ENCODE results near the gene RABGGTA.

Gene RABGGTA, protein sequence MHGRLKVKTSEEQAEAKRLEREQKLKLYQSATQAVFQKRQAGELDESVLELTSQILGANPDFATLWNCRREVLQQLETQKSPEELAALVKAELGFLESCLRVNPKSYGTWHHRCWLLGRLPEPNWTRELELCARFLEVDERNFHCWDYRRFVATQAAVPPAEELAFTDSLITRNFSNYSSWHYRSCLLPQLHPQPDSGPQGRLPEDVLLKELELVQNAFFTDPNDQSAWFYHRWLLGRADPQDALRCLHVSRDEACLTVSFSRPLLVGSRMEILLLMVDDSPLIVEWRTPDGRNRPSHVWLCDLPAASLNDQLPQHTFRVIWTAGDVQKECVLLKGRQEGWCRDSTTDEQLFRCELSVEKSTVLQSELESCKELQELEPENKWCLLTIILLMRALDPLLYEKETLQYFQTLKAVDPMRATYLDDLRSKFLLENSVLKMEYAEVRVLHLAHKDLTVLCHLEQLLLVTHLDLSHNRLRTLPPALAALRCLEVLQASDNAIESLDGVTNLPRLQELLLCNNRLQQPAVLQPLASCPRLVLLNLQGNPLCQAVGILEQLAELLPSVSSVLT

DNA sequence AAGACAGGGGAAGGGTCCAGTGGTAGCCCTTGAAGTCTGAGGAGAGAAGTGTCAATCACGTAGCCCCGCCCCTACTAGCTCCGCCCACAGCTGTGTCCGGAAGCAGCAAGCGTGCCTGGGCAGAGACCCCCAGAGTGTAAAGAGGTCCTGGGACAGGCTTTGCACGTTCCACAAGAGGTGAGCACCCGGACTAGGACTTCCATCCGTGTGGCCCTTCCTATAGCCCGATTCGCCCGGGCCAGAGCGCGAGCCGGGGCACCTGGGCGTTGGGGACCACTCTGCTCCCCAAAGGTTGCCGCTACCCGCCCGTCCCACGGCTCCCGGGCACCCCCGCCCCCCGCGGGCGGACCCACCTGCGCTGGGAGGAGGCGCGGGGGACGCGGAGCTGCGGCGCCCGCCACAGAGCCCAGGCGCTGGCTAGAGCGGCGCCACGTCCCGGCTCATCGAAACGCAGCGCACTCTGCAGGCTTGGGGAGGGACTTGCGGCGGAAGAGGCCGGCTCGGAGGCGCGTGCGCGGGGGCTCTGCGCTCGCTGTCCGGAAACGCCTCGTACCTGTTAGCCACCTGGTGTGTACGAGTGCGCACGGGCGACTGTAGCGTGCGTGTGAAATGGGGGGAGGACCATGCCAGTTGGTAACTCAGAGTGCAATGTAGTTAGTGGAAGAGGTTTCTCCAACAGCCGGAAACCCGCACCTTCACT lies at the start of gene RABGGTA:
Gene RABGGTA, minus strand, starts transcription at position 464 of the 700 bp plus-strand sequence. CDS start 482 bp downstream, outside the sequence.
- peak; percentile 79 to 86 (median 83) for DNase-seq (ENCODE audit: low read depth in 3 of 3, low spot score in 1 of 3)

DNA sequence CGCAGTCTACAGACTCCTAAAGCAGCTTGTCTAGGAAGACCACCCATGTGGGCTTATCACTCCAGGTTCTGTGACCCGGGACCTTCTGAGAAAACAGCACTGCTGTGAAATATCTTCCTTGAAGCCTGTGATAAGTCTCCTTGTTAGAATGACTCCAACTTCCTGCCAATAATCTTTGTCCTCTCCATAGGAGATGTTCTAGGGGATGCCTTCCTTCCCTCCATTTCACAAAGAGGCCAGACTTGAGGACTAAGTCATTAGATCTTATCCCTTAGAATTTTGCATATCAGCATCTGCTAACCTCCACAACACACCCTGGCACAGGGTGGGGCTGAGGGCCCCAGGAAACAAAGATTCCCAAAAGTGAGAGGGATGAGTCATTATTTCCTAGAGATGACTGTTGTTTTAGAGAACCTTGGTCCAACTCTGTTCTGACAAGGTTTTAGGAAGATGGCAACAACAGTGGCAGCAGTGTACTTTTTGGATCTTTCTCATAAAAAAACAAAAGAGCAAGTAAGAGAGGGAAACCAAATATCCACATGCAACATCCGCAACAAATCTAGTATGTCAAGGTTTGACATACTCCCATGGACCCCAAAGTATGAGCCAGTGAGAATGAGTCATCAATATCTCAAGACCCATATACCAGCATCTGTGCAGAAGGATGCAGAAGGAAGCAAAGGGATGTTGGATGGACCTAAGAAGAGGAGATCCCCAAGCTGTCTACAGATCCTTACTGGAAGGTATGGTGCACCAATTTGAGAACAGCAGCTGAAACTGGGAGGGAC lies 45.9 kb upstream of the RABGGTA start:
- DNase-seq (ENCODE audit: low read depth in 3 of 3, low spot score in 1 of 3), result no peak

DNA sequence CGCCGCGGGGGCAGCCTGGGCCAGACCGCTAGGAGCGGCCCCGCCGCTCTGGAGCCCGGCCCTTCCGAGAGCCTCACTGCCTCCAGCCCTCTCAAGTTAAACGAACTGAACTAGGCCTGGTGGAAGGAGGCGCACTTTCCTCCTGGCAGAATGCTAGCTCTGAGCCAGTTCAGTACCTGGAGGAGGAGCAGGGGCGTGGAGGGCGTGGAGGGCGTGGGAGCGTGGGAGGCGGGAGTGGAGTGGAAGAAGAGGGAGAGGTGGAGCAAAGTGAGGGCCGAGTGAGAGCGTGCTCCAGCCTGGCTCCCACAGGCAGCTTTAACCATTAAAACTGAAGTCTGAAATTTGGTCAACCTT lies 45.2 kb upstream of the RABGGTA start:
- DNase-seq (ENCODE audit: low read depth in 3 of 3, low spot score in 1 of 3), result no peak

DNA sequence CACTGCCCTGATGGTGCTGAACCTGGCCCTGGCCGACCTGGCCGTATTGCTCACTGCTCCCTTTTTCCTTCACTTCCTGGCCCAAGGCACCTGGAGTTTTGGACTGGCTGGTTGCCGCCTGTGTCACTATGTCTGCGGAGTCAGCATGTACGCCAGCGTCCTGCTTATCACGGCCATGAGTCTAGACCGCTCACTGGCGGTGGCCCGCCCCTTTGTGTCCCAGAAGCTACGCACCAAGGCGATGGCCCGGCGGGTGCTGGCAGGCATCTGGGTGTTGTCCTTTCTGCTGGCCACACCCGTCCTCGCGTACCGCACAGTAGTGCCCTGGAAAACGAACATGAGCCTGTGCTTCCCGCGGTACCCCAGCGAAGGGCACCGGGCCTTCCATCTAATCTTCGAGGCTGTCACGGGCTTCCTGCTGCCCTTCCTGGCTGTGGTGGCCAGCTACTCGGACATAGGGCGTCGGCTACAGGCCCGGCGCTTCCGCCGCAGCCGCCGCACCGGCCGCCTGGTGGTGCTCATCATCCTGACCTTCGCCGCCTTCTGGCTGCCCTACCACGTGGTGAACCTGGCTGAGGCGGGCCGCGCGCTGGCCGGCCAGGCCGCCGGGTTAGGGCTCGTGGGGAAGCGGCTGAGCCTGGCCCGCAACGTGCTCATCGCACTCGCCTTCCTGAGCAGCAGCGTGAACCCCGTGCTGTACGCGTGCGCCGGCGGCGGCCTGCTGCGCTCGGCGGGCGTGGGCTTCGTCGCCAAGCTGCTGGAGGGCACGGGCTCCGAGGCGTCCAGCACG lies 44.6 kb upstream of the RABGGTA start:
- no peak for DNase-seq (ENCODE audit: low read depth in 3 of 3, low spot score in 1 of 3)

DNA sequence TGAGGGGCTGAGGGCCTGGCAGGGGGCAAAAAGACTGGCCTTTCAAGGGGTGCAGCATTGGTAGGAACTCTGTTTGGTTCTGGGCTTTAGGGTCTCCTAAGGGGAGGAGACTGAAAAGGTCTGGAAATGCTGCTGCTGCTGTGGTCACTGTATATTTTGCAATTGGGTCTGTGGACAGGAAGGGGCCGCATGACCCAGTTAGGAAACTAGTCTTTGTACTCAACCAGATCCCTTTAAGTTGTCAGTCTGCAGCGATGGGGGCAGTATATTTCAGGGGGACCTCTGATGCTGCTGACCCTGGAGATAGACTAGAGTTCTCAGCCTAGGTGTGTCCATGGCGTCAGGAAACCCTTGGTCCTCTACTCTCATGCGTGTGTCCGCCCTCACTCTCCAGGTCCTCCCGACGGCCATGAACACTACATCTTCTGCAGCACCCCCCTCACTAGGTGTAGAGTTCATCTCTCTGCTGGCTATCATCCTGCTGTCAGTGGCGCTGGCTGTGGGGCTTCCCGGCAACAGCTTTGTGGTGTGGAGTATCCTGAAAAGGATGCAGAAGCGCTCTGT lies 43.9 kb upstream of the RABGGTA start:
- DNase-seq (ENCODE audit: low read depth in 3 of 3, low spot score in 1 of 3), result no peak

DNA sequence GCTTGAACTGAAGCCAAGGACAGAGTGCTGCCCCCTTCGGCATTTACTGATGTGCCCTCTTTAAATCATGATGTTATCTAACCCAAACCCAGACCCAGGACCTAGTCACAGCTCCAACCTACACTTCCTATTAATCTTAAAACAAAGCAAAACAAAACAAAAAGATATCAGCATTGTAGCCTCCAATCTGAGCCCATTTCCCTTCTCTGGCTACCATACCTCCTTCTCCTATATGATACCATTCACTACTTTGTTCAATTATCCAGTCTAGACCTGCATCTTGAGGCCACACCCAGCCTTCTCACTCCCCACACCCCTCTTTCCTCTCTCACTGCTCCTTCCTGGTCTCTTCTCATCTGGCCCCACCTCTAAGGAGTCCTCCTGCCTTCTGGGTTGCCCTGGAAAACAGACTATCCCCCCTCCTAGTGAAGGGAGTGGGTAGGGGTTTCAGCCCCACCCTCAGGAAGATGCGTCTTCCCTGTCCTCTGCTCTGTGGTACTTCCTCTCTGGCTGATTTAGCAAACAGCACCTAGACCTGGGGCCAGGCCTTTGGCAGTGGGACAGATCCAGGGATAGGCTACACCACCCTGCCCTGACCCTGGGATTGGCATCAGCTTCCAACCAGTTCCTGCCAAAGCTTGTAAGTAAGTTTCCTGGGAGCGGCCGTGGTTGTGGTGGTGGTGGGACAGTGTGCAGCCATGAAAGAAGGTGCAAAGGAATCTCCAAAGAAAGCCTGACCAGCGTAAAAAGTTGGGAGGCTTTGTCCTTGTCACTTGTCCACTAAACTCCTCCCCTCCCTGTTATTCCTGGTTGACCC lies 43.2 kb upstream of the RABGGTA start:
- DNase-seq (ENCODE audit: low read depth in 3 of 3, low spot score in 1 of 3), result no peak

DNA sequence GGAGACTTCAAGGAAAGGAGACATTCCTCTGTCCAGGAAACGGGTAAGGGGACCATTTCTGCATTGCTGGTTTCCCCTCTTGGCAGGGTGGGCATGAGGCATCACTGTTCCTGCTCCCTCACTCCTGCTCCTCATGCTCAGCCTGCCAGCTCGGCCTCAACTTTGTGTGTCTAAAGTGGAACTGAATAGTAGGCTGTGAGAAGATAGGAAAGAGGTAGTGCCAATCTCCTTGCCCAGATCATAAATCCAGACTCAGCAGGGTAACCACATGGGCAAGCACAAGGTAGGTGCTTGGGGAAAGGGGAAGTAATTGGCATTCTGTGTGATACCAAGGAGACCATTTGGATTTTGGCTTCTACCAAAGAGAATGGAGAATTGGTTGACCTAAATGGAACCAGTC lies 42.5 kb upstream of the RABGGTA start:
- DNase-seq (ENCODE audit: low read depth in 3 of 3, low spot score in 1 of 3), result no peak

DNA sequence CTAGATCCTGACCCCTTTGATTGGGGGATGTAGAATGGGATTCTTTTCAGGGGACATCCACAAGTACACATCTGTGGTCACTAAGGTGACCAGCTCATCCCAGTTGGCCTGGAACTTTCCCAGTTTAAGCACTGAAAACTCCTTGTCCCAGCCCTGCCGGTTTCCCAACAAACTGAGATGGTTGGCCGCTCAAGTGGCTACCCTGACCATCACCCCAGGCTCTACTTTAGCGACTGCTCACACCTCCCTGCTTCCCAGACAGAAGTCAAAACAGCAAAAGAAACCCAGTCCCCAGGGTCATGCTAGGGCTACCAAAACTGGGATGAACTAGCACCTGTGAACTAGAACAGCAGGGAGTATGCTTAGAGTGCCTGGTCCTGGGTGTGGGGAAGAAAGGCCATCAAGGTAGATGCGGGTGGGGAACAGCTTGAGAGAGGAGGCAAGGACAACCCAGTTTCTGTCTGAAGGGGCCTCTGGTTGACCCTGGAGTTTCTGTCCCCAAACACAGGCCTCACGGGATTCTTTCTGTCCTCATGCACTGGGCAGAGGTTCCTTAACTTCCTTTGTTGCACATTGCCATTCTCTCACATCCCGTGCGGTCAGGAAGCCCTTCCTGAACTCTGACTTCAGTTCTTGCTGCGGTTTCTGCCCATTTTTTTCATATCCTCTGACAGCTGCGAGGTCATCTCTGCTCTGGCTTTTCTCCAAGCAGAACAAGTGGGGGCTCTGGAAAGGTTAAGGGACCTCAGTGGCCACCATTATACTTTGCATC lies 41.5 kb upstream of the RABGGTA start:
- DNase-seq (ENCODE audit: low read depth in 3 of 3, low spot score in 1 of 3), result no peak

DNA sequence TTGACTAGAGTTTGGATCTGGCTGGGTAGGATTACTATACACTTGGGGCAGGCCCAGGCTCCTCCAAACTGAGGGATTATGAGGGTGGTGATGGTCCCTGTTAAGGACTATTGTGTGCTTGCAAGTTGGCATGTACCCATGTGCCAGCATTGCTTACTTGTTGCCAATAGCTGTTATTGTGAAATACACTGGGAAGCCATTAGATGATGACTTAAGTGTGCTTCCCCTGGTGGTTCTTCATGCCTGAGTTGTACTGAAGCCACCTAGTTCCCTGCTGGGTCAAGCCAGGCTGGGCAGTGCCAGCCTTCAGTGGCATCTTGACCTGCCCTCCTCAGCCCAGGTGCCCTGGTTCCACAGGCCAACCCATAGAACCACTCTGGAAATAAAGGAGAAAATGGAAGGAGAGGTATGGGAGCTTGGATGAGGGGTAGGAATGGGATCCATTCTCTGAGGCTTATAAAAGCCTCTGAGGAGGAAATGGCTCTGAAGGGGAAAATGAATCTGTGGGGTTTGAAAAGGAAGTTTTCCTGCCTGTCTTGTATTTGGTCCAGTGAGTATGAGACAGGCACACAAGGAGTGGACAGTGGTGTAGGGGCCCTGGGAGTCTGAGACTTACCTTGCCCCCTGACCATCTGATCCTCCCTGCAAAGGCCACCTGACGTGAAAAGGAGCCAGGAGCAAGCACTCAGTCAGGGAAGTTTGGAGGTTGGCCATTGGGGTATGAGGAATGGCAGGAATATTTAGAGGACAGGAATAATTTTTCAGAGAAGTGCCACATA lies 40.6 kb upstream of the RABGGTA start:
- no peak for DNase-seq (ENCODE audit: low read depth in 3 of 3, low spot score in 1 of 3)

DNA sequence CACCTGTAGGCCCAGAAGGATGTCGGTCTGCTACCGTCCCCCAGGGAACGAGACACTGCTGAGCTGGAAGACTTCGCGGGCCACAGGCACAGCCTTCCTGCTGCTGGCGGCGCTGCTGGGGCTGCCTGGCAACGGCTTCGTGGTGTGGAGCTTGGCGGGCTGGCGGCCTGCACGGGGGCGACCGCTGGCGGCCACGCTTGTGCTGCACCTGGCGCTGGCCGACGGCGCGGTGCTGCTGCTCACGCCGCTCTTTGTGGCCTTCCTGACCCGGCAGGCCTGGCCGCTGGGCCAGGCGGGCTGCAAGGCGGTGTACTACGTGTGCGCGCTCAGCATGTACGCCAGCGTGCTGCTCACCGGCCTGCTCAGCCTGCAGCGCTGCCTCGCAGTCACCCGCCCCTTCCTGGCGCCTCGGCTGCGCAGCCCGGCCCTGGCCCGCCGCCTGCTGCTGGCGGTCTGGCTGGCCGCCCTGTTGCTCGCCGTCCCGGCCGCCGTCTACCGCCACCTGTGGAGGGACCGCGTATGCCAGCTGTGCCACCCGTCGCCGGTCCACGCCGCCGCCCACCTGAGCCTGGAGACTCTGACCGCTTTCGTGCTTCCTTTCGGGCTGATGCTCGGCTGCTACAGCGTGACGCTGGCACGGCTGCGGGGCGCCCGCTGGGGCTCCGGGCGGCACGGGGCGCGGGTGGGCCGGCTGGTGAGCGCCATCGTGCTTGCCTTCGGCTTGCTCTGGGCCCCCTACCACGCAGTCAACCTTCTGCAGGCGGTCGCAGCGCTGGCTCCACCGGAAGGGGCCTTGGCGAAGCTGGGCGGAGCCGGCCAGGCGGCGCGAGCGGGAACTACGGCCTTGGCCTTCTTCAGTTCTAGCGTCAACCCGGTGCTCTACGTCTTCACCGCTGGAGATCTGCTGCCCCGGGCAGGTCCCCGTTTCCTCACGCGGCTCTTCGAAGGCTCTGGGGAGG lies 39.5 kb upstream of the RABGGTA start, which contains the start of gene LTB4R:
Gene LTB4R, plus strand, starts transcription at position 857 of the 959 bp plus-strand sequence. CDS start 4,150 bp downstream, outside the sequence.
- peak in 2 of 3 donors; percentile 24 to 40 for DNase-seq (ENCODE audit: low read depth in 3 of 3, low spot score in 1 of 3)

DNA sequence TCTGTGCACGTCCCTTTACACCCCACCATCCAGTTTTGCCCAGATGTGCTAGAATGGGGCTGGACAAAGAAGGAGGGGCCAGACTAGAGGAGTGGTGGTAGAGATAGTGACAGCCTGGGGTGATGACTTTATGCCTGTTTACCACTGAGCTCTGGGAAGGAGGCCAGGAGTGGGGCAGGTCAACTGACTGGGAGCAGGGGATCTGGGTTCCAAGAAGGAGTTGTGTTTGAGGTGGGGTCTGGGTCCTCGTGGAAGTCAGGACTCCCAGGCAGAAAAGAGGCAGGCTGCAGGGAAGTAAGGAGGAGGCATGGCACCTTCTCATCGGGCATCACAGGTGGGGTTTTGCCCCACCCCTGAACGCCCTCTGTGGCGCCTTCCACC lies 38.9 kb upstream of the RABGGTA start:
- no peak for DNase-seq (ENCODE audit: low read depth in 3 of 3, low spot score in 1 of 3)

DNA sequence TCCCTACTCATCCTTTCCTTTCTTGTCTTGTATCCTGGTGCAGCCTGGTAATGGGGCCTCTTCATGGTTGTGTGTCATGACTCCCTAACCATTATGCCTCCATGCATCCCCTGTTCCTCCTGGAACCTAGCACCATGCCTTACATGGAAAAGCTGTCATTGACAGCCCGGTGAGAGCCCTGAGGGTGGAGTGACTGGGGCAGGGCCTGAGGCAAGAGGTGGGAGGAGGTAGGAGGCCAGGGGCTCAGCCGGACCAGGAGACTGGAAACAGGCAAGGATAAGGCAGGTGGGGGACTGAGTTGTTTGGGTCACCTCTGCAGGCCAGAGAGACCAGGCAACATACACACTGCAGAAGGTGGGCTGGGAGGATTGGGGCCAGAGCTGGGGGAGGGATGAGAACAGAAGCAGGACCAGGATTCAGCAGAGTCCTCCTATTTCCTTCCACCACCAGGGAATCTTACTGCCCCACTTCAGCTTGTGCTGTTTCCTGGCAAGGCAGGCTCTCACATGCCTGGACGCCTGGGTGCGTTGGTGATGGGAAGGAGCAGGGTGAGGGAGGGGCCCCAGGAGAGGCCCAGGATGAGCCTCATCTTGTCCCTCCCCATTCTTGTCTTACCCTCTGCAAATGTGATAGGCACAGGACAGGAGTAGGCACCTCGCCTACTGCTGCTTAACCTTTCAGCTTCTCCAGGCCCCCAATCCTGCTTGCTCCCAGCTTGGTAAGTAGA lies 38.3 kb upstream of the RABGGTA start, which contains the start of gene LTB4R2:
Gene LTB4R2, plus strand, starts transcription at position 603 of the 727 bp plus-strand sequence. CDS start 525 bp downstream, outside the sequence.
- no peak for DNase-seq (ENCODE audit: low read depth in 3 of 3, low spot score in 1 of 3)

DNA sequence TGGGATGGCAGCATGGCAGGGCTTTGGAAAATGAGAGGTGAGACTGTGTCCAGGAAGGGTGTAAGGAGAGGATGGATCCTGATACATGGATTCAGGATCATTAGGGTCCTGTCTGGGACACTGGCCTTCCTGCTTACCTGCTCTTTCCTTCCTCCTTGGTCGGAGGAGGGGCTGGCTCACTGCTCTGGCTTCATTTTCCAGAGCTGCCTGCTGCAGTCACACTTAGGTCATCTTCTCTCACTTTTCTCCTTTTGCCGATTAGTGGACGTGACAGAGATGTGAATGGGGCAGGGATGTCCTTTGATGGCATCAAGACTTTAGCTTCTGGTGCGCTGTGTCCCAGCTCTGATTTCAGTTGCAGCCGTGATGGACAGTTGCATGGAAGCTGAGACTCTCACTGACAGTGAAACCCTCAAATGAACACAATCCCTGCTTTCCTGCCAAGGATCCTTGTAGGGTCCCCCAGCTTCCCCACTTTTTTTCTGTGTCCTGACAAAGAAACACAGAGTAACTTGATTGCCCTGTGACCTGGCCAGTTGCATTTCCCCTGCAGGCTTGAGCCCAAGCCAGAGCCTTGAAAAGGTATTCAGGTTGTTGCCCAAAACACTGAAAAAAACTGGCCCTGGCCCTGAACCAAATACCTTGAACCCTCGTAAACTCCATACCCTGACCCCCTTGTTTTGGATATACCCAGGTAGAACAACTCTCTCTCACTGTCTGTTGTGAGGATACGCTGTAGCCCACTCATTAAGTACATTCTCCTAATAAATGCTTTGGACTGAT lies 37.1 kb upstream of the RABGGTA start:
- no peak for DNase-seq (ENCODE audit: low read depth in 3 of 3, low spot score in 1 of 3)

DNA sequence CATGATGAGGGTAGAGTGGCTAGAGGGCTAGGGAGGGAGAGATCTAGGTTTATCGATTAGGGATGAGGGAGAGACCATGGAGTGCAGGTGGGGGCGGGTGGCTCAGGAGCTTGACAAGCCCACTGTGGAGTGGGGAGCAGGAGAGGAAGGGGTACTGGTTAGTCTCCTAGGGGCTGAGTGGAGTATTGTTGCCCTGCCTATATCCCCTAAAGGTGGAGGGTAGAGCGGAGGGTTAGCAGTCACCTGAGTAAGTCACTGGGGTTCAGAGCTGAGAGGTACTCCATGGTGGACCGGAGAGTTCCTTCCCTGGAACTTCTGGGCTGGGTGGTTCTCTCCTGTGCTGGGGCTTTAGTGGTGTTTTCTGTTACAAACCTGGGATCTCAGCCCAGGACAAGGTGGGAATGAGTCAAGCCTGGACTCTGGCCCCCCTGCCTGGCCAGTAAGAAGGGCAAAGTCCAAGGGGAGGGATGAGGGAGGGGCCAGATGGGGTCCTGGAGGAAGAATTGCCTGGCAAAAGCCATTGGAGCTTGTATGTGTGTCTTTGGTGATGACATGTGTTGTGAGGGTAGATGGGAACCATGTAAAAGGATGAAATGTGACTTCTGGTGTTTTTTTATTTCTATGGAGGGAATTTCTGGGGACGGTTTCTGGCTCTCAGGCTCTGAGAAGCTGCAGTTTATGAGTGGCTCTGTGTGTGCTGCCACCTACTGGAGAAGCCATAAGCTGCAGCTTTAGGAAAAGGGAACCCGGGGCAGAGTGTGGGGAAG lies 36.4 kb upstream of the RABGGTA start, which contains the start of gene CIDEB:
Gene CIDEB, minus strand, starts transcription at position 403 of the 767 bp plus-strand sequence. Its CDS starts 119 bp downstream, at position 284.
- DNase-seq (ENCODE audit: low read depth in 3 of 3, low spot score in 1 of 3), result peak in 1 of 3 donors; percentile 35

Data from stimulated activated CD4-positive, alpha-beta T cell treated with anti-CD3 and anti-CD28 coated beads, TNF-alpha, amount 100 ng/mL, for 1 hour (primary cell).